SK-N-SH treated with all-trans-retinoic acid at 6 μM for 48 hours (cell line): ENCODE results near the gene MSL2.
"Not testable (repeated sequence)": the region's sequence is repeated elsewhere in the genome, so short reads cannot be mapped to it uniquely, and the experiment has no call there.

ENCODE experiments used
- ATAC-seq: fragments of 200-7000 bp; cut with Tn5 transposase; 3 replicates; pipeline ENCODE4 v1.9.1; 2020; ENCODE audit warnings: mild to moderate bottlenecking, moderate library complexity
- ARNTL ChIP-seq: fragments of 450-650 bp; formaldehyde crosslinking; IDR thresholded peaks from 2 replicates; pipeline ENCODE4 v1.5.0; 2020; ENCODE audit warnings: low read depth, mild to moderate bottlenecking, moderate library complexity, borderline replicate concordance
- CREB5 ChIP-seq: fragments of 250-450 bp; sonication (Bioruptor Pico); IDR thresholded peaks from 2 replicates; pipeline ENCODE4 v1.5.1; 2020; ENCODE audit warnings: low read depth, mild to moderate bottlenecking, moderate library complexity
- CSDC2 ChIP-seq: fragments of 250-450 bp; sonication (Bioruptor Pico); IDR thresholded peaks from 2 replicates; pipeline ENCODE4 v1.5.0; 2020; ENCODE audit warnings: mild to moderate bottlenecking, moderate library complexity
- CSRNP3 ChIP-seq: fragments of 250-450 bp; sonication (Bioruptor Pico); IDR thresholded peaks from 2 replicates; pipeline ENCODE4 v1.5.1; 2021; ENCODE audit warnings: mild to moderate bottlenecking, moderate library complexity
- ESRRG ChIP-seq: fragments of 250-450 bp; sonication (Bioruptor Pico); IDR thresholded peaks from 2 replicates; pipeline ENCODE4 v1.6.1; 2021; ENCODE audit warnings: mild to moderate bottlenecking
- GLIS3 ChIP-seq: fragments of 250-450 bp; sonication (Bioruptor Pico); IDR thresholded peaks from 2 replicates; pipeline ENCODE4 v1.5.0; 2020; ENCODE audit warnings: mild to moderate bottlenecking, moderate library complexity
- ISL1 ChIP-seq: fragments of 250-450 bp; sonication (Bioruptor Pico); IDR thresholded peaks from 2 replicates; pipeline ENCODE4 v2.1.2; 2022; ENCODE audit warnings: mild to moderate bottlenecking, moderate library complexity
- OSR1 ChIP-seq: fragments of 250-450 bp; sonication (Bioruptor Pico); IDR thresholded peaks from 2 replicates; pipeline ENCODE4 v1.8.0; 2022; ENCODE audit warnings: moderate library complexity, mild to moderate bottlenecking, inconsistent platforms
- SNAI2 ChIP-seq: fragments of 250-450 bp; sonication (Bioruptor Pico); IDR thresholded peaks from 2 replicates; pipeline ENCODE4 v1.5.0; 2020; ENCODE audit warnings: mild to moderate bottlenecking, moderate library complexity
- TCF4 ChIP-seq: fragments of 250-450 bp; sonication (Bioruptor Pico); IDR thresholded peaks from 2 replicates; pipeline ENCODE4 v1.8.0; 2021; ENCODE audit warnings: mild to moderate bottlenecking, moderate library complexity, borderline replicate concordance
- ZC3H10 ChIP-seq: fragments of 250-450 bp; sonication (Bioruptor Pico); IDR thresholded peaks from 2 replicates; pipeline ENCODE4 v1.5.1; 2021; ENCODE audit warnings: mild to moderate bottlenecking, moderate library complexity
- ZFP30 ChIP-seq: fragments of 450-650 bp; formaldehyde crosslinking; IDR thresholded peaks from 2 replicates; pipeline ENCODE4 v1.5.0; 2022; ENCODE audit warnings: mild to moderate bottlenecking, moderate library complexity
- ZNF565 ChIP-seq: fragments of 450-650 bp; formaldehyde crosslinking; conservative IDR thresholded peaks from 2 replicates; pipeline ENCODE4 v1.5.0; 2020; ENCODE audit warnings: low read depth, mild to moderate bottlenecking, moderate library complexity
- ZNF70 ChIP-seq: fragments of 450-650 bp; formaldehyde crosslinking; IDR thresholded peaks from 2 replicates; pipeline ENCODE4 v1.5.0; 2020; ENCODE audit warnings: mild to moderate bottlenecking, moderate library complexity
- ZNF8 ChIP-seq: fragments of 450-650 bp; formaldehyde crosslinking; IDR thresholded peaks from 2 replicates; pipeline ENCODE4 v1.5.0; 2020; ENCODE audit warnings: mild to moderate bottlenecking, moderate library complexity
- TF ChIP-seq, protein P1 (sequence below): fragments of 250-450 bp; sonication (Bioruptor Pico); IDR thresholded peaks from 2 replicates; pipeline ENCODE4 v1.5.0; 2020; ENCODE audit warnings: mild to moderate bottlenecking, moderate library complexity
- TF ChIP-seq, protein P2 (sequence below): fragments of 250-450 bp; sonication (Bioruptor Pico); IDR thresholded peaks from 2 replicates; pipeline ENCODE4 v1.8.0; 2020; ENCODE audit warnings: mild to moderate bottlenecking, moderate library complexity, borderline replicate concordance

MSL2 gene

GRCh38 chr3:136119783-136120182, 76.4 kb downstream of the MSL2 start:
- TF ChIP-seq ZNF8 (CRISPR knock-in tag), result peak; percentile 66; the same call in 1 of the 2 replicates
- ATAC-seq, result not testable (repeated sequence)

- ATAC-seq, result not testable (repeated sequence)
Measured at GRCh38 chr3:136119332-136119731, 76.8 kb downstream of the MSL2 start.

DNA sequence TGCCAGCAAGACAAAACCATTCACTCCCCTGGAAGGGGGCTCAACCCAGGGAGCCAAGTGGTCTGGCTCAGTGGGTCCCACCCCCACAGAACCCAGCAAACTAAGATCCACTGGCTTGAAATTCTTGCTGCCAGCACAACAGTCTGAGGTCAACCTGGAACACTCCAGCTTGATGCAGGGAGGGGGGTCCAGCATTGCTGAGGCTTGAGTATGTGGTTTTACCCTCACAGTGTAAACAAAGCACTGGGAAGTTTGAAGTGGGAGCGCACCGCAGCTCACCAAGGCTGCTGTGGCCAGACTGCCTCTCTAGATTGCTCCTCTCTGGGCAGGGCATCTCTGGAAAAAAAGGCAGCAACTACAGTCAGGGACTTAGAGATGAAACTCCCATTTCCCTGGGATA, 81.7 kb downstream of the MSL2 start:
- no peak for TF ChIP-seq ISL1 (CRISPR knock-in tag)
- no peak for TF ChIP-seq ZNF565 (CRISPR knock-in tag)
- TF ChIP-seq, protein P1, sequence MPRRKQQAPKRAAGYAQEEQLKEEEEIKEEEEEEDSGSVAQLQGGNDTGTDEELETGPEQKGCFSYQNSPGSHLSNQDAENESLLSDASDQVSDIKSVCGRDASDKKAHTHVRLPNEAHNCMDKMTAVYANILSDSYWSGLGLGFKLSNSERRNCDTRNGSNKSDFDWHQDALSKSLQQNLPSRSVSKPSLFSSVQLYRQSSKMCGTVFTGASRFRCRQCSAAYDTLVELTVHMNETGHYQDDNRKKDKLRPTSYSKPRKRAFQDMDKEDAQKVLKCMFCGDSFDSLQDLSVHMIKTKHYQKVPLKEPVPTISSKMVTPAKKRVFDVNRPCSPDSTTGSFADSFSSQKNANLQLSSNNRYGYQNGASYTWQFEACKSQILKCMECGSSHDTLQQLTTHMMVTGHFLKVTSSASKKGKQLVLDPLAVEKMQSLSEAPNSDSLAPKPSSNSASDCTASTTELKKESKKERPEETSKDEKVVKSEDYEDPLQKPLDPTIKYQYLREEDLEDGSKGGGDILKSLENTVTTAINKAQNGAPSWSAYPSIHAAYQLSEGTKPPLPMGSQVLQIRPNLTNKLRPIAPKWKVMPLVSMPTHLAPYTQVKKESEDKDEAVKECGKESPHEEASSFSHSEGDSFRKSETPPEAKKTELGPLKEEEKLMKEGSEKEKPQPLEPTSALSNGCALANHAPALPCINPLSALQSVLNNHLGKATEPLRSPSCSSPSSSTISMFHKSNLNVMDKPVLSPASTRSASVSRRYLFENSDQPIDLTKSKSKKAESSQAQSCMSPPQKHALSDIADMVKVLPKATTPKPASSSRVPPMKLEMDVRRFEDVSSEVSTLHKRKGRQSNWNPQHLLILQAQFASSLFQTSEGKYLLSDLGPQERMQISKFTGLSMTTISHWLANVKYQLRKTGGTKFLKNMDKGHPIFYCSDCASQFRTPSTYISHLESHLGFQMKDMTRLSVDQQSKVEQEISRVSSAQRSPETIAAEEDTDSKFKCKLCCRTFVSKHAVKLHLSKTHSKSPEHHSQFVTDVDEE (CRISPR knock-in tag), result no peak
- no peak for TF ChIP-seq ESRRG (CRISPR knock-in tag)
- TF ChIP-seq, protein P2, sequence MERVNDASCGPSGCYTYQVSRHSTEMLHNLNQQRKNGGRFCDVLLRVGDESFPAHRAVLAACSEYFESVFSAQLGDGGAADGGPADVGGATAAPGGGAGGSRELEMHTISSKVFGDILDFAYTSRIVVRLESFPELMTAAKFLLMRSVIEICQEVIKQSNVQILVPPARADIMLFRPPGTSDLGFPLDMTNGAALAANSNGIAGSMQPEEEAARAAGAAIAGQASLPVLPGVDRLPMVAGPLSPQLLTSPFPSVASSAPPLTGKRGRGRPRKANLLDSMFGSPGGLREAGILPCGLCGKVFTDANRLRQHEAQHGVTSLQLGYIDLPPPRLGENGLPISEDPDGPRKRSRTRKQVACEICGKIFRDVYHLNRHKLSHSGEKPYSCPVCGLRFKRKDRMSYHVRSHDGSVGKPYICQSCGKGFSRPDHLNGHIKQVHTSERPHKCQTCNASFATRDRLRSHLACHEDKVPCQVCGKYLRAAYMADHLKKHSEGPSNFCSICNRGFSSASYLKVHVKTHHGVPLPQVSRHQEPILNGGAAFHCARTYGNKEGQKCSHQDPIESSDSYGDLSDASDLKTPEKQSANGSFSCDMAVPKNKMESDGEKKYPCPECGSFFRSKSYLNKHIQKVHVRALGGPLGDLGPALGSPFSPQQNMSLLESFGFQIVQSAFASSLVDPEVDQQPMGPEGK (CRISPR knock-in tag), result no peak
- no peak for TF ChIP-seq TCF4 (CRISPR knock-in tag)
- no peak for TF ChIP-seq CSDC2 (CRISPR knock-in tag)
- TF ChIP-seq ZC3H10 (CRISPR knock-in tag), result no peak
- ATAC-seq, result no peak

- ATAC-seq, result no peak
- TF ChIP-seq, protein P2 (CRISPR knock-in tag), result no peak
- TF ChIP-seq ZNF70 (CRISPR knock-in tag) (no peak), ARNTL (CRISPR knock-in tag) (no peak), OSR1 (no peak), CSRNP3 (CRISPR knock-in tag) (no peak), ZFP30 (CRISPR knock-in tag) (no peak), CREB5 (no peak), ESRRG (CRISPR knock-in tag) (no peak), SNAI2 (CRISPR knock-in tag) (no peak), GLIS3 (CRISPR knock-in tag) (no peak)
- TF ChIP-seq, protein P1 (CRISPR knock-in tag), result no peak
Measured at GRCh38 chr3:136110481-136110880, 85.7 kb downstream of the MSL2 start.
